Left renal cortex interstitium (tissue), 4 donors: ENCODE measurements around the gene TXNDC16. TPM values are rescaled to one million over a fixed set of nuclear protein-coding genes. Genes with fewer than 3 reads are reported as not detected.
"Not testable (repeated sequence)": the region's sequence is repeated elsewhere in the genome, so short reads cannot be mapped to it uniquely, and the experiment has no call there.

Experiments
- DNase-seq, 4 donors: peaks; one replicate each; pipeline ENCODE4 v3.0.0-alpha.2; 2013; ENCODE audit warnings: low read depth in 4 of 4, low spot score in 2 of 4, missing footprints in 1 of 4
- polyA plus RNA-seq, 4 donors: library from polyadenylated mRNA; unstranded; fragments of 120-200 nt; gene quantifications; one replicate each; pipeline ENCODE4 v1.2.1, GENCODE V29; 2013; ENCODE audit not compliant: insufficient read length in 4 of 4

Gene TXNDC16
- polyA plus RNA-seq, 4 donors = 19.4 to 23.2 (median 20.9) TPM

DNA sequence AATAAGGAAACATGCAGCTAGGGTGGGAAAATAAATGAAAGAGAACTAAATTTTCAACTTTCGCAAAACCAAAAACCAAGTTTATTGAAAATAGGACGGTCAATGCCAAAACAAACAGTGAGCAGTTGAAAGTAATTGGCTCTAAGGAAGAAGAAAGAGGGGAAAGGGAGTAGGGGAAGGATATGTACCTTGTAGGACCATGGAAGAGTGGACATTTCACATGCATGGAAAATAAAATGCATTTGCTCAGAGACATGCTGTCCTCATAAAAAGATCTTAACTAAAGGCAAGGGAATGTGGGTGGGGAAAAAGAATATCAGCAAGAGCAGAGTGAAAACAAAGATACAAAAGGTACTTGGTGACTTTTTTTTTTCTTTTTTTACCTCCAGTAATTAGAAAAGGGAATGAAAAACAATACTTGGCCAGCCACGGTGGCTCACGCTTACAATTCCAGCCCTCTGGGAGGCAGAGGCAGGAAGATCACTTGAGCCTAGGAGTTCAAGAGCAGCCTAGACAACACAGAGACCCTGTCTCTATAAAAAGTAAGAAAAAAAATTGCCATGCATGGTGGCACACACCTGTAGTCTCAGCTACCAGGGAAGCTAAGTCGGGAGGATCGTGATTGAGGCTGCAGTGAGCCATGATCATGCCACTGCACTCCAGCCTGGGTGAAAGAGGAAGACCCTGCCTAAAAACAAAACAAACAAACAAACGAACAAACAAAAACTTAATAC is 6.6 kb downstream of the TXNDC16 start:
- no peak for DNase-seq

DNA sequence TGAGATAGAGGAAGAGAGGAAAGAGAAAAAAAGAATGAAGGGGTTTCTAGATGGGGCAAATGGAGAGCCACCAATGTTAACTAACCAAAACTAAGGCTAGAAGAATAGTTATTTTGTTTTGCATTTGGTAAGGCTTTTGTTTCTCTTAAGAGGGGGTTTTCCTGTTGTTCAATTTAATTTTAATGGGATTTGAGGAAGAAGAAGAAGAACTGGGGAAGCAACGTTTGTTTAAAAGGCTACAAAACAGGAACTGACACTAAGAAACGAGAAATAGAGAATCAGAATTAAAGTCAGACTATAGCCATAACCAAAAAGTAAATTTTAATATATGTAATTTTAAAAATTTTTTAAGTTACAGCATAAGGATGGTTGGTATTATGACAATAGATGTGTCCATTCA is 13.7 kb downstream of the TXNDC16 start:
- no peak for DNase-seq

GRCh38 chr14:52536269-52536668 is 16.0 kb downstream of the TXNDC16 start:
- DNase-seq = no peak

- DNase-seq = no peak
Observed at GRCh38 chr14:52531481-52531880, 20.8 kb downstream of the TXNDC16 start.

DNA sequence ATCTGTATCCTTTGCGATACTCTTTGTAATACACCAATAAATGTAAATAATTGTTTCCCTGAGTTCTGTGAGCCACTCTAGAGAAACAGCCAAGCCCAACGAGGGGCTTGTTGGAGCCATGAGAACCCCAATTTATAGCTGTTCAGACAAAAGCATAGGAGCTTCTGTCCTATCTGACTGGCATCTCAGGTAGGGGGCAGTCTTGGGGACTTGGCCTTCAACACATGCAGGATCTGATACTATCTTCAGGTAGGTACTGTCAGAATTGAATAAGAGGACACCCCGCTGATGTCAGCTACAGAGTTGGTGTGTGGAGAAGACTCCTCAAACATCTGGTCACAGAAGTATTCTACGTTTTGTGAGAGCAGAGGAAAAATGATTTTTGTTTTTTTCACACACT is 25.3 kb downstream of the TXNDC16 start:
- DNase-seq = no peak

DNA sequence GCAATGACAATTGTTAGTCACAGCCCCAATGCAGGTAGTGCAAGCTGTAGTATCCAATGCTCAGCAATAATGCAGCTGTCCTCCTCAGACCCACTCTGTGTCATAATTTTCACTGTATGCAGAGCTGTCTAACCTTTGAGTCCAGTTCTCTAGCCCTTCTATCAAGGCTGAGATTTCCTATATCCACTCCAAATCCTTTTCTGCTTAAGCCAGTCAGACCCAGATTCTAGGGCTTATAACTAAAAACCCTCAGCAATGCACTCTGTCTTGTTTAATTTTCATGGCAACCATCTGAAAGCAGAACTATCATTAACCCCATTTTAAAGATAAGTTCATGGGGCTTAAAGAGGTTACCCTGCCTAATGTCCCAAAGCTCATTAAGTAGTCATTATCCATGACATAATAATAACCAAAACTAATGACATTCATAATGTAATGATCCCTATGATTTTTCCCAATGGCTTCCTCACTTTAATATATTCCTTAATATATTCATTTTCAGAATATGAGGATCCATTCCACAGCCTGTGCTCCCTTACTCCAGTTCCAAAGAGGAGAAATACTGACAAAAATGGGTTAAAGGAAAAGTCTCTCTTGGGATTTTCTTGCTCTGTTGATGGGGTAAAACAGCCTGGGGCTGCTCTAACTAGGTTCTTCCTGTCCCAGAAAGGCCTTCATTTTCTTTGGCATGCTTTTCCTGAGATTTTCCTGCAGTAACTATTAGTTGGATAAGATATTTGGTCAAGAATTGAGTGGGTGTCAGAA is 29.5 kb downstream of the TXNDC16 start:
- no peak for DNase-seq

GRCh38 chr14:52522033-52522432 is 30.3 kb downstream of the TXNDC16 start:
- DNase-seq = no peak

GRCh38 chr14:52514046-52514811 is 38.1 kb downstream of the TXNDC16 start:
- DNase-seq = no peak

DNA sequence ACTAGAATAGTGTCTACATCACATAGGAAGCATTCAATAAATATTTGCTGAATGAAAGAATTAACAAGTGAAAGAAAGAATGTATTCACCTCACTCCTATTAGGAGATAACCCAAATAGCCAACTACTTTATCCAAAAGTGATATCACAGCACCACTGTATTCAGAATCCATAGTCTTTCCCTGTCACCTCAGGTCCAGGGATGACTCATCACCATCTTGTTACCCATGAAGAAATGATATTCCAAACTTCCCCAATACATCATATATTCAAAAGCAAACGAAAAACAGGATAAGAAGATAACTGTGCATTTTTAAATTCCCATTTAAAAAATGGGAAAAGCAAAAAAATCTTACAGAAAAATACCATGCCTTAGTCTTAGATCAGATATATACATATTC is 39.1 kb downstream of the TXNDC16 start:
- DNase-seq = no peak

DNA sequence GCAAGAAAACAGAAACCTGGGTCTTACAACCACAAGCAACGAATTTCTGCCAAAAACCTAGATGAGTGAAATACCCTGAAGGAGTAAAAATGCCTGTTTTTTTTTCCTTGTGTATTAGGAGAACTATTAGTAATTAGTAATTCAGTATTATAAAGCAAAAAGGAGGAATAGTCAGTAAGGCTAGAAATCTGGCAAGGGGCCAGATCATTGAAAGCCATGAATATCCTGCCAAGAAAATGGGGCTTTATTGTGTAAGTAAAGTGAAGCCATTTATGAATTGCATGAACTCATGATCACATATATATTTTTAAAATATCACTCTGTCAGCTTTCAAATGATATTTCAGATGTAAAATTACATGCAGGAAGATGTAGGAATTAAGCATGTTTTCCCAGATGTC is 57.9 kb downstream of the TXNDC16 start:
- no peak for DNase-seq

DNA sequence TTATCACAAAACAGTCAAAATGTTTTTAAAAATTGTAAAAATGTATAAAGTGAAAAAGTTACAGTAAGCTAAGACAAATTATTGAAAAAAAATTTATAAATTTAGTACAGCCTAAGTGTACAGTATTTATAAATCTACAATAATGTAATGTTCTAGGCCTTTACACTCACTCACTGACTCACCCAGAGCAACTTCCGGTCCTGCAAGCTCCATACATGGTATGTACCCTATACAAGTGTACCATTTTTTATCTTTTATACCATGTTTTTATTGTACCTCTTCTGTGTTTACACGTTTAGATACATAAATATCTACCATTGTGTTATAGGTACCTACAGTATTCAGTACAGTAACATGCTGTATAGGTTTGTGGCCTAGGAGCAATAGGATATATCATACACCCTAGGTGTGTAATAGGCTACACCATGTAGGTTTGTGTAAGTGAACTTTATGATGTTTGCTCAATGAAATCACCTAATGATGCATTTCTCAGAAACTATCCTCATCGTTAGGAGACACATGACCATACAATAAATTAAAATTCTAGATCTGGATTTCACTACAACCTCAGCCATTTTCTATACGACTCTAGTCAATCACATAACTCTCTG is 66.8 kb downstream of the TXNDC16 start:
- no peak for DNase-seq

GRCh38 chr14:52481864-52482263 is 70.4 kb downstream of the TXNDC16 start:
- no peak for DNase-seq

- DNase-seq = peak in 2 of 4 donors; percentile 8 to 28
Observed at GRCh38 chr14:52473557-52473956, 78.7 kb downstream of the TXNDC16 start.

- no peak for DNase-seq
Observed at GRCh38 chr14:52472728-52473127, 79.6 kb downstream of the TXNDC16 start.

DNA sequence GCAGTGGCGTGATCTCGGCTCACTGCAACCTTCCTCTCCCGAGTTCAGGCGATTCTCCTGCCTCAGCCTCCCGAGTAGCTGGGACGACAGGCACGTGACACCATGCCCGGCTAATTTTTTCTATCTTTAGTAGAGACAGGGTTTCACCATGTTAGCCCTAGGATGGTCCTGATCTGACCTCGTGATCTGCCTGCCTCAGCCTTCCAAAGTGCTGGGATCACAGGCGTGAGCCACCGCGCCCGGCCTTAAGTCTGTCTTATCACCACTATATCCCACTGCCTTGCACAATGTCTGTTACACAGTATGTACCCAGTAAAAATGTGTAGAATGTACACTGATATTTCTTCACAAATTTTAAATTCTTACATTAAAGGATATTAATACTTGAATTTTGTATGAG is 80.1 kb downstream of the TXNDC16 start:
- DNase-seq = not testable (repeated sequence)

GRCh38 chr14:52467515-52468266 is 84.6 kb downstream of the TXNDC16 start:
- DNase-seq = no peak

GRCh38 chr14:52464175-52464574 is 88.1 kb downstream of the TXNDC16 start:
- no peak for DNase-seq

GRCh38 chr14:52463375-52463774 is 88.9 kb downstream of the TXNDC16 start:
- no peak for DNase-seq

- DNase-seq = no peak
Observed at GRCh38 chr14:52461721-52462120, 90.6 kb downstream of the TXNDC16 start.

- DNase-seq = no peak
Observed at GRCh38 chr14:52458721-52459085, 93.6 kb downstream of the TXNDC16 start.
